Measurements from ENCODE around the gene FETUB.
A peak's percentile ranks its signal among the peaks of the same experiment; 100 is the strongest.

Gene FETUB

DNA sequence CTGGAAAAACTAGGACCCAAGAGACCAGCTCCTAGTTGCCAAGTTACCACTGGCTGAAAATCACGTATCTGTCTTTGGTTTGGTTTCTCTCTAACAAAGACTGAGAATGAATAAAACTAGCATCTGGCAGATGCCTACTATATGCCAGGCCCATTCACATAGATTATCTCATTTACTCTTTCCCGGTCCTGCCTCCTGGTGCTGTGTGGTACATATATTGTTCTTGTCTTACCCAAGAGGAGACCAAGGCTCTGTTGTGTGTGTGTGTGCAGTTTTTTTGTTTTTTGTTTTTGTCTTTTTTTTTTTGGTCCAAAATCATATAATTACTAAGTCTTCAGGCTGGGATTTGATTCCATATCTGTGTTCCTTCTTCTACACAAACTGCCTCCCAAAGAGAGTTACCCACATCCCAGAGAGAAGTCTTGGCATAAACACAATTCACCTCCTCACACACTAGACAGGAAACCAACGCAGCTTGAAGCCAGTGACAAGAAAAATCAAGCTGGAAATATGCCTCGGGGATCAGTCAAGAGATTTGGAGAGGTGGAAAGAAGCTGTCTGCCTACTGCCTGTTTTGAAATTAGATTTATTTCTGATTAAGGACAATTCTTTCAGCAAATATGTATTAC, 26.4 kb upstream of the FETUB start (continued):
- TF ChIP-seq KLF1 (tag by site-specific recombination; IDR thresholded peaks at IDR 0.05) (no peak), ZNF211 (tag by site-specific recombination; IDR thresholded peaks at IDR 0.05; ENCODE audit: low read depth) (no peak)

DNA sequence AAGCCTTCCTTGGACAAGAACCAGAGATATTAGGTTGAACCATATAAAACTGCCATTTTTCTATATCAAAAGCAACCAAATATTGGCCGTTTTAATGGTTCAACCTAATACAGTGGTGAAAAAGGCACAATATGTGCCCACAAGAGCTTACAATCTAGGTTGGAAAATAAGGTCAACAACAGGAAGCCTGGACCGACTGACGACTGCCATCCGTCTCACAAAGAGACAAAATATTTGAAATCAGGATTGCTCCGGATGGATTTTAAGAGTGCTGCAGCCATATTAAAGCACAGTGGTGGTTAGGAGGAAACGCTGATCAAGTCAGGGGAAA, 26.0 kb upstream of the FETUB start:
- POLR2A ChIA-PET: no interaction called here
- Histone ChIP-seq H3K27ac (ENCODE audit: extremely low read depth, low read depth, low read length) (no peak overlapping the region), H3K36me3 (ENCODE audit: control insufficient read depth in 2 of 2, insufficient read depth in 1 of 2, low read length in 2 of 2) (no peaks in the 10 kb centered on the region), H3K4me1 (ENCODE audit: control insufficient read depth, insufficient read depth, low read length) (no peaks in the 10 kb centered on the region), H3K9me3 (ENCODE audit: control insufficient read depth, insufficient read depth, low read depth, low read length) (no peaks in the 10 kb centered on the region), H3K4me3 (ENCODE audit: low read depth, low read length) (no peak overlapping the region)
- CTCF ChIA-PET: interaction anchor here (0.6 to 5.7 kb wide), 30 partner anchors 10 to 718 kb away, joined by 3 to 59 read pairs (median 5); no protein-coding TSS in a partner anchor
- TF ChIP-seq, protein P1, sequence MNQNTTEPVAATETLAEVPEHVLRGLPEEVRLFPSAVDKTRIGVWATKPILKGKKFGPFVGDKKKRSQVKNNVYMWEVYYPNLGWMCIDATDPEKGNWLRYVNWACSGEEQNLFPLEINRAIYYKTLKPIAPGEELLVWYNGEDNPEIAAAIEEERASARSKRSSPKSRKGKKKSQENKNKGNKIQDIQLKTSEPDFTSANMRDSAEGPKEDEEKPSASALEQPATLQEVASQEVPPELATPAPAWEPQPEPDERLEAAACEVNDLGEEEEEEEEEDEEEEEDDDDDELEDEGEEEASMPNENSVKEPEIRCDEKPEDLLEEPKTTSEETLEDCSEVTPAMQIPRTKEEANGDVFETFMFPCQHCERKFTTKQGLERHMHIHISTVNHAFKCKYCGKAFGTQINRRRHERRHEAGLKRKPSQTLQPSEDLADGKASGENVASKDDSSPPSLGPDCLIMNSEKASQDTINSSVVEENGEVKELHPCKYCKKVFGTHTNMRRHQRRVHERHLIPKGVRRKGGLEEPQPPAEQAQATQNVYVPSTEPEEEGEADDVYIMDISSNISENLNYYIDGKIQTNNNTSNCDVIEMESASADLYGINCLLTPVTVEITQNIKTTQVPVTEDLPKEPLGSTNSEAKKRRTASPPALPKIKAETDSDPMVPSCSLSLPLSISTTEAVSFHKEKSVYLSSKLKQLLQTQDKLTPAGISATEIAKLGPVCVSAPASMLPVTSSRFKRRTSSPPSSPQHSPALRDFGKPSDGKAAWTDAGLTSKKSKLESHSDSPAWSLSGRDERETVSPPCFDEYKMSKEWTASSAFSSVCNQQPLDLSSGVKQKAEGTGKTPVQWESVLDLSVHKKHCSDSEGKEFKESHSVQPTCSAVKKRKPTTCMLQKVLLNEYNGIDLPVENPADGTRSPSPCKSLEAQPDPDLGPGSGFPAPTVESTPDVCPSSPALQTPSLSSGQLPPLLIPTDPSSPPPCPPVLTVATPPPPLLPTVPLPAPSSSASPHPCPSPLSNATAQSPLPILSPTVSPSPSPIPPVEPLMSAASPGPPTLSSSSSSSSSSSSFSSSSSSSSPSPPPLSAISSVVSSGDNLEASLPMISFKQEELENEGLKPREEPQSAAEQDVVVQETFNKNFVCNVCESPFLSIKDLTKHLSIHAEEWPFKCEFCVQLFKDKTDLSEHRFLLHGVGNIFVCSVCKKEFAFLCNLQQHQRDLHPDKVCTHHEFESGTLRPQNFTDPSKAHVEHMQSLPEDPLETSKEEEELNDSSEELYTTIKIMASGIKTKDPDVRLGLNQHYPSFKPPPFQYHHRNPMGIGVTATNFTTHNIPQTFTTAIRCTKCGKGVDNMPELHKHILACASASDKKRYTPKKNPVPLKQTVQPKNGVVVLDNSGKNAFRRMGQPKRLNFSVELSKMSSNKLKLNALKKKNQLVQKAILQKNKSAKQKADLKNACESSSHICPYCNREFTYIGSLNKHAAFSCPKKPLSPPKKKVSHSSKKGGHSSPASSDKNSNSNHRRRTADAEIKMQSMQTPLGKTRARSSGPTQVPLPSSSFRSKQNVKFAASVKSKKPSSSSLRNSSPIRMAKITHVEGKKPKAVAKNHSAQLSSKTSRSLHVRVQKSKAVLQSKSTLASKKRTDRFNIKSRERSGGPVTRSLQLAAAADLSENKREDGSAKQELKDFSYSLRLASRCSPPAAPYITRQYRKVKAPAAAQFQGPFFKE (tag by site-specific recombination; IDR thresholded peaks at IDR 0.05; ENCODE audit: borderline replicate concordance): no peak

DNA sequence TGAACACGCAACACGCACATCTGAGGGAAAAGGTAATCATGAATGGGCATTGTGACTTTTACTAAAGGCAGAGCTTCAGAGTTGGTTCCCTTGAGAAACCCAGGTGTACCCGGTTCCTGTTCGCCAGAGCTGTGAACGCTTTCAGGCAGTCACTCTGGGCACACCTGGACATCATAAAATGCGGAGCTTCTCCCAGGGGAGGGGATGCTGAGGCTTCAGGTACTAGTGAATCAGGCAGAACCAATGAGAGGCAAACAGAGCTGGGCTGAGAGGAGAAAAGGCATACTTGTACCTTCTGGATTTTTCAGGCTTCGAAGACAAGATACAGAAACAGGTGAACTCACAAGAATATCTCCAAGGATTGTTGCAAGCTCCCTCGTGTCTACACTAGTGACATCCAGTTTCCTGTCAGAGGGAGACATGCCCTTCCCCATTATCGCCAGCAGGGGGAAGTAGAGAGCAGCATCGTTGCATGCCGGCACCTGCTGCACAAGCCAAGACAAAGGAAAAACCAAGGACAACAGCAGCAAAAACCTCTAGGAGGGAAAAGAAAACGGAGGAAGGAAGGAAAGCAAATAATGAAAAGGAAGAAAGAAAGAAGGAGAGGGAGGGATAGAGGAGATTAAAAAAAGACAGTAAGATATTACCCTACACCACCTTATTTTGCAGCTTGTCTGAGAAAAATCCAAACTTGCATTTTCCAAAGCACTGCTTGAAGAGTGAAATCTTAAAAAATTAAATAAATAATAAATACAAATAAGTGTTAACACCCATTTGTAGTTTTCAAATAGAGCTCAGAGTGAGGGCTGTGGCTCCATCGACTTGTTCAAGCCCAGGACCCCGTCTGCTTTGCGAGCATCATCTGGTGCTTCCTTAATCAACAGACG, 25.4 kb upstream of the FETUB start:
- no peaks in the 10 kb centered on the region for H3K4me1 ChIP-seq (ENCODE audit: control insufficient read depth, insufficient read depth, low read length)
- CTCF ChIA-PET: interaction anchor here (0.6 to 5.7 kb wide), 39 partner anchors 9 to 719 kb away, joined by 3 to 59 read pairs (median 4); no protein-coding TSS in a partner anchor
- no peaks in the 10 kb centered on the region for H3K36me3 ChIP-seq (ENCODE audit: control insufficient read depth in 2 of 2, insufficient read depth in 1 of 2, low read length in 2 of 2)
- no peaks in the 10 kb centered on the region for H3K9me3 ChIP-seq (ENCODE audit: control insufficient read depth, insufficient read depth, low read depth, low read length)
- H3K4me3 ChIP-seq (ENCODE audit: low read depth, low read length): no peak overlapping the region
- no peak overlapping the region for H3K27ac ChIP-seq (ENCODE audit: extremely low read depth, low read depth, low read length)
- POLR2A ChIA-PET: interaction anchor here (1.0 kb wide), 1 partner anchor 169 kb away, joined by 5 read pairs; the partner anchor contains the start of gene EIF4A2
- TF ChIP-seq ZNF501 (tag by site-specific recombination; IDR thresholded peaks at IDR 0.05) (peak; percentile 49; the same call in 1 of the 2 replicates), HOXA7 (CRISPR knock-in tag; IDR thresholded peaks at IDR 0.05; ENCODE audit: borderline replicate concordance) (no peak), PRDM1 (tag by site-specific recombination; IDR thresholded peaks at IDR 0.05) (peak; percentile 95), SCRT1 (tag by site-specific recombination; IDR thresholded peaks at IDR 0.05; ENCODE audit: borderline replicate concordance) (peak; percentile 98), ZNF654 (tag by site-specific recombination; IDR thresholded peaks at IDR 0.05; ENCODE audit: low read depth) (peak; percentile 69), ZNF394 (tag by site-specific recombination; IDR thresholded peaks at IDR 0.05; ENCODE audit: borderline replicate concordance) (no peak), ZNF112 (tag by site-specific recombination; IDR thresholded peaks at IDR 0.05) (no peak), ZNF335 (tag by site-specific recombination; conservative IDR thresholded peaks at IDR 0.05) (peak; percentile 78), ZNF292 (tag by site-specific recombination; IDR thresholded peaks at IDR 0.05; ENCODE audit: borderline replicate concordance, low read depth) (no peak), ZNF184 (tag by site-specific recombination; IDR thresholded peaks at IDR 0.05) (no peak), ZNF660 (tag by site-specific recombination; IDR thresholded peaks at IDR 0.05) (peak; percentile 35; the same call in 1 of the 2 replicates), ZNF10 (tag by site-specific recombination; IDR thresholded peaks at IDR 0.05) (peak; percentile 97), ZNF133 (tag by site-specific recombination; IDR thresholded peaks at IDR 0.05) (no peak), ZNF211 (tag by site-specific recombination; IDR thresholded peaks at IDR 0.05; ENCODE audit: low read depth) (no peak), SCRT2 (tag by site-specific recombination; IDR thresholded peaks at IDR 0.05) (peak; percentile 98), ZNF366 (tag by site-specific recombination; conservative IDR thresholded peaks at IDR 0.05) (peak; percentile 67)
- TF ChIP-seq, protein P2, sequence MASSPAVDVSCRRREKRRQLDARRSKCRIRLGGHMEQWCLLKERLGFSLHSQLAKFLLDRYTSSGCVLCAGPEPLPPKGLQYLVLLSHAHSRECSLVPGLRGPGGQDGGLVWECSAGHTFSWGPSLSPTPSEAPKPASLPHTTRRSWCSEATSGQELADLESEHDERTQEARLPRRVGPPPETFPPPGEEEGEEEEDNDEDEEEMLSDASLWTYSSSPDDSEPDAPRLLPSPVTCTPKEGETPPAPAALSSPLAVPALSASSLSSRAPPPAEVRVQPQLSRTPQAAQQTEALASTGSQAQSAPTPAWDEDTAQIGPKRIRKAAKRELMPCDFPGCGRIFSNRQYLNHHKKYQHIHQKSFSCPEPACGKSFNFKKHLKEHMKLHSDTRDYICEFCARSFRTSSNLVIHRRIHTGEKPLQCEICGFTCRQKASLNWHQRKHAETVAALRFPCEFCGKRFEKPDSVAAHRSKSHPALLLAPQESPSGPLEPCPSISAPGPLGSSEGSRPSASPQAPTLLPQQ (tag by site-specific recombination; IDR thresholded peaks at IDR 0.05): 0 out of 2 replicates have a peak, but pooled peaks have one; percentile 32
- TF ChIP-seq, protein P3, sequence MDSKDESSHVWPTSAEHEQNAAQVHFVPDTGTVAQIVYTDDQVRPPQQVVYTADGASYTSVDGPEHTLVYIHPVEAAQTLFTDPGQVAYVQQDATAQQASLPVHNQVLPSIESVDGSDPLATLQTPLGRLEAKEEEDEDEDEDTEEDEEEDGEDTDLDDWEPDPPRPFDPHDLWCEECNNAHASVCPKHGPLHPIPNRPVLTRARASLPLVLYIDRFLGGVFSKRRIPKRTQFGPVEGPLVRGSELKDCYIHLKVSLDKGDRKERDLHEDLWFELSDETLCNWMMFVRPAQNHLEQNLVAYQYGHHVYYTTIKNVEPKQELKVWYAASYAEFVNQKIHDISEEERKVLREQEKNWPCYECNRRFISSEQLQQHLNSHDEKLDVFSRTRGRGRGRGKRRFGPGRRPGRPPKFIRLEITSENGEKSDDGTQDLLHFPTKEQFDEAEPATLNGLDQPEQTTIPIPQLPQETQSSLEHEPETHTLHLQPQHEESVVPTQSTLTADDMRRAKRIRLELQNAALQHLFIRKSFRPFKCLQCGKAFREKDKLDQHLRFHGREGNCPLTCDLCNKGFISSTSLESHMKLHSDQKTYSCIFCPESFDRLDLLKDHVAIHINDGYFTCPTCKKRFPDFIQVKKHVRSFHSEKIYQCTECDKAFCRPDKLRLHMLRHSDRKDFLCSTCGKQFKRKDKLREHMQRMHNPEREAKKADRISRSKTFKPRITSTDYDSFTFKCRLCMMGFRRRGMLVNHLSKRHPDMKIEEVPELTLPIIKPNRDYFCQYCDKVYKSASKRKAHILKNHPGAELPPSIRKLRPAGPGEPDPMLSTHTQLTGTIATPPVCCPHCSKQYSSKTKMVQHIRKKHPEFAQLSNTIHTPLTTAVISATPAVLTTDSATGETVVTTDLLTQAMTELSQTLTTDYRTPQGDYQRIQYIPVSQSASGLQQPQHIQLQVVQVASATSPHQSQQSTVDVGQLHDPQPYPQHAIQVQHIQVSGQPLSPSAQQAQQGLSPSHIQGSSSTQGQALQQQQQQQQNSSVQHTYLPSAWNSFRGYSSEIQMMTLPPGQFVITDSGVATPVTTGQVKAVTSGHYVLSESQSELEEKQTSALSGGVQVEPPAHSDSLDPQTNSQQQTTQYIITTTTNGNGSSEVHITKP (tag by site-specific recombination; IDR thresholded peaks at IDR 0.05): peak; percentile 60
